Measurements from ENCODE around the gene ACOT7.

DNA sequence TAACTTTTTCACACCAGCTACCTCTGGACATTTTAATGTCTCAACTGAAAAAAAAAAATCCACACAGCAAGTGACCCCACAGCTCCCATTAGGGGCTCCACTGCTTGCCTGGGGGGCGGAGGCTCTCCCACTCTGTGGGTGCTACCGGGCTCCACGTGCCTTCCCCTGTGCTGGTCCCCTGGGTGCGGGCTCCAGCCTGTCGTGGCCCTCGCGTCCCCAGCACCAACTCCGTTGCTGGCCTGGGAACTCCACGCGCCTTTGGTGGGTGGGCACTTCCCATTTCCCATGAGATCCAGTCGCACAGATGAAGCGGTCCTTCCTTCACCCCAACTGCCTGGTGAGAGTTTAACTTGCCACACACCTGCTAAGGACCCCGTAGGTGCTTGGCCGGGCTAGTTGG, 105.5 kb downstream of the ACOT7 start:
- no peak for TF ChIP-seq CTCF (IDR thresholded peaks at IDR 0.05)
- no peak for TF ChIP-seq POLR2AphosphoS5 (IDR thresholded peaks at IDR 0.05)
- no peak for TF ChIP-seq POLR2A (IDR thresholded peaks at IDR 0.05)

All from breast epithelium (tissue), 3 donors.